HepG2 (cell line): ENCODE measurements around the gene COG1. TPM values are rescaled to one million over a fixed set of nuclear protein-coding genes. Genes with fewer than 3 reads are reported as not detected.

Source experiments
- FOXO1 ChIP-seq: sonication (generic); formaldehyde crosslinking; IDR thresholded peaks from 2 replicates; pipeline ENCODE4 v1.4.0; 2020; ENCODE audit warnings: missing genetic modification reagents
- HHEX ChIP-seq: IDR thresholded peaks from 2 replicates; pipeline ENCODE4 v1.6.1; 2016; ENCODE audit warnings: control low read depth
- HNRNPLL ChIP-seq: fragments of 200-400 bp; formaldehyde crosslinking; IDR thresholded peaks from 2 replicates; pipeline ENCODE4 v1.6.1; 2017; ENCODE audit warnings: mild to moderate bottlenecking, low read depth, low read length; ENCODE audit not compliant: poor library complexity, severe bottlenecking
- HOXA9 ChIP-seq: sonication (generic); formaldehyde crosslinking; IDR thresholded peaks from 2 replicates; pipeline ENCODE4 v1.8.1; 2022; ENCODE audit warnings: missing genetic modification reagents, mild to moderate bottlenecking, moderate library complexity, borderline replicate concordance
- MIER2 ChIP-seq: IDR thresholded peaks from 2 replicates; pipeline ENCODE4 v1.6.1; 2016; ENCODE audit warnings: missing biosample characterization, missing genetic modification reagents
- RBM39 ChIP-seq: fragments of 200-400 bp; formaldehyde crosslinking; IDR thresholded peaks from one replicate; pipeline ENCODE4 v1.6.1; 2018; ENCODE audit warnings: antibody characterized with exemption, mild to moderate bottlenecking, low read depth, low read length; ENCODE audit not compliant: poor library complexity, severe bottlenecking
- SP140L ChIP-seq: sonication (generic); formaldehyde crosslinking; IDR thresholded peaks from 2 replicates; pipeline ENCODE4 v1.4.0; 2020; ENCODE audit warnings: missing genetic modification reagents, borderline replicate concordance
- SP4 ChIP-seq: sonication (generic); formaldehyde crosslinking; IDR thresholded peaks from 2 replicates; pipeline ENCODE4 v1.8.1; 2023; ENCODE audit warnings: mild to moderate bottlenecking, missing genetic modification reagents
- SP5 ChIP-seq: IDR thresholded peaks from 2 replicates; pipeline ENCODE4 v1.6.1; 2016; ENCODE audit warnings: low read depth, borderline replicate concordance
- TAF15 ChIP-seq: fragments of 200-400 bp; formaldehyde crosslinking; IDR thresholded peaks from one replicate; pipeline ENCODE4 v1.6.1; 2018; ENCODE audit warnings: mild to moderate bottlenecking, low read depth, low read length; ENCODE audit not compliant: poor library complexity, severe bottlenecking
- ZEB1 ChIP-seq: IDR thresholded peaks from 2 replicates; pipeline ENCODE4 v1.6.1; 2012; ENCODE audit warnings: mild to moderate bottlenecking, low read depth, inconsistent platforms; ENCODE audit not compliant: insufficient replicate concordance
- ZFP1 ChIP-seq: IDR thresholded peaks from 2 replicates; pipeline ENCODE4 v1.6.1; 2016
- ZNF17 ChIP-seq: sonication (generic); formaldehyde crosslinking; IDR thresholded peaks from 2 replicates; pipeline ENCODE4 v1.5.0; 2020; ENCODE audit warnings: mild to moderate bottlenecking, missing genetic modification reagents
- ZNF253 ChIP-seq: sonication (generic); formaldehyde crosslinking; IDR thresholded peaks from 2 replicates; pipeline ENCODE4 v1.8.0; 2022; ENCODE audit warnings: mild to moderate bottlenecking, missing genetic modification reagents, borderline replicate concordance
- ZNF496 ChIP-seq: sonication (generic); formaldehyde crosslinking; IDR thresholded peaks from 2 replicates; pipeline ENCODE4 v1.8.1; 2023; ENCODE audit warnings: mild to moderate bottlenecking, moderate library complexity, missing genetic modification reagents; ENCODE audit not compliant: insufficient replicate concordance
- polyA plus RNA-seq, 8 experiments: library from polyadenylated mRNA; depleted of rRNA in 3 of 8; stranded (reverse) in 7 of 8; unstranded in 1 of 8; fragments of >200 nt; fragmentation: Illumina TruSeq in 4 of 8; extraction: Trizol in 4 of 8; gene quantifications; 2 replicates each; pipeline versions ENCODE4 v1.2.1 to v1.2.3, GENCODE V29; 2011 to 2016; ENCODE audit warnings: low read depth in 4 of 8, missing spikeins in 1 of 8, mixed read lengths in 1 of 8; ENCODE audit not compliant: insufficient read depth in 1 of 8
- total RNA-seq, 5 experiments: library from RNA; depleted of rRNA; stranded (reverse); fragments of >200 nt; fragmentation: Illumina TruSeq; extraction: Trizol; gene quantifications; 2 replicates each; pipeline ENCODE4 v1.2.3, GENCODE V29; 2016; ENCODE audit warnings: low read depth in 1 of 5
- TF ChIP-seq, protein P1 (sequence below): sonication (generic); formaldehyde crosslinking; IDR thresholded peaks from 2 replicates; pipeline ENCODE4 v1.4.0; 2020; ENCODE audit warnings: missing genetic modification reagents
- TF ChIP-seq, protein P2 (sequence below): sonication (generic); formaldehyde crosslinking; IDR thresholded peaks from 2 replicates; pipeline ENCODE4 v1.4.0; 2020; ENCODE audit warnings: missing genetic modification reagents, mild to moderate bottlenecking, borderline replicate concordance
- TF ChIP-seq, protein P3 (sequence below): sonication (generic); formaldehyde crosslinking; IDR thresholded peaks from 2 replicates; pipeline ENCODE4 v1.4.0; 2020; ENCODE audit warnings: missing genetic modification reagents, borderline replicate concordance
- TF ChIP-seq, protein P4 (sequence below): IDR thresholded peaks from 2 replicates; pipeline ENCODE4 v1.6.1; 2018; ENCODE audit warnings: missing genetic modification reagents, mild to moderate bottlenecking, missing compliant biosample characterization
- TF ChIP-seq, protein P5 (sequence below): fragments of 450-650 bp; IDR thresholded peaks from 2 replicates; pipeline ENCODE4 v1.6.1; 2016
- TF ChIP-seq, protein P6 (sequence below): sonication (generic); formaldehyde crosslinking; IDR thresholded peaks from 2 replicates; pipeline ENCODE4 v1.4.0; 2020; ENCODE audit warnings: missing genetic modification reagents; ENCODE audit errors: not compliant biosample characterization

Gene COG1
- total and polyA plus RNA-seq, 2 of the 13 experiments (the other 11 are each of a cell fraction or from before 2014, with no cell fraction given) = 36.6 to 39.7 TPM

DNA sequence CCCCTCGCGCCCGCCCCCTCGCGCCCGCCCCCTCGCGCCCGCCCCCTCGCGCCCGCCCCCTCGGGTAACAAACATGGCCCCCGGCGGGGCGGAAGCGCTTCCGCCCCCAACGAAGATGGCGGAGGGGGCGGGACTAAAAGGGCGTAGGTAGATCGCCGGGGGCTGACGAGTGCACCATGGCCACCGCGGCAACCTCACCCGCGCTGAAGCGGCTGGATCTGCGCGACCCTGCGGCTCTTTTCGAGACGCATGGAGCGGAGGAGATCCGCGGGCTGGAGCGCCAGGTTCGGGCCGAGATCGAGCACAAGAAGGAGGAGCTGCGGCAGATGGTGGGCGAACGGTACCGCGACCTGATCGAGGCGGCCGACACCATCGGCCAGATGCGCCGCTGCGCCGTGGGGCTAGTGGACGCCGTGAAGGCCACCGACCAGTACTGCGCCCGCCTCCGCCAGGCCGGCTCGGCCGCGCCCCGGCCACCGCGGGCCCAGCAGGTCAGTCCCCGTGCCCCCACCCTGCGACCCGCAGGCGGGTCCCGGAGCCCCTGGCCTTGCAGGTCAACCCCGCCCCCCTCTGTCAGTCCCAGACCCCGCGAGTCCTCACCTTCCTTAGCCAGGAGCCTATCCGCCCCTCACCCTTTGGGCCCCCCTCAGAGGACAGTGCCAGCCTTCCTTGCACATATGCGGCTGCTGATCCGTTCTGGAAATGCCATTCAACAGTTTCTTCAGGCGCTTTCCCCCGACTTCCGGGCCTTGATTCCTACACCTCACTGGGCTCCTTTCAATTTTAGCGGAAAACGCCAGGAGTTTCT is at the start of gene COG1 (continued):
- TF ChIP-seq, protein P1, sequence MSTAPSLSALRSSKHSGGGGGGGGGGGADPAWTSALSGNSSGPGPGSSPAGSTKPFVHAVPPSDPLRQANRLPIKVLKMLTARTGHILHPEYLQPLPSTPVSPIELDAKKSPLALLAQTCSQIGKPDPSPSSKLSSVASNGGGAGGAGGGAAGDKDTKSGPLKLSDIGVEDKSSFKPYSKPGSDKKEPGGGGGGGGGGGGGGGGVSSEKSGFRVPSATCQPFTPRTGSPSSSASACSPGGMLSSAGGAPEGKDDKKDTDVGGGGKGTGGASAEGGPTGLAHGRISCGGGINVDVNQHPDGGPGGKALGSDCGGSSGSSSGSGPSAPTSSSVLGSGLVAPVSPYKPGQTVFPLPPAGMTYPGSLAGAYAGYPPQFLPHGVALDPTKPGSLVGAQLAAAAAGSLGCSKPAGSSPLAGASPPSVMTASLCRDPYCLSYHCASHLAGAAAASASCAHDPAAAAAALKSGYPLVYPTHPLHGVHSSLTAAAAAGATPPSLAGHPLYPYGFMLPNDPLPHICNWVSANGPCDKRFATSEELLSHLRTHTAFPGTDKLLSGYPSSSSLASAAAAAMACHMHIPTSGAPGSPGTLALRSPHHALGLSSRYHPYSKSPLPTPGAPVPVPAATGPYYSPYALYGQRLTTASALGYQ (CRISPR knock-in tag) = no peak
- no peak; the same call in 1 of the 2 replicates for TF ChIP-seq MIER2 (CRISPR knock-in tag)
- TF ChIP-seq ZEB1 = no peak
- TF ChIP-seq, protein P2, sequence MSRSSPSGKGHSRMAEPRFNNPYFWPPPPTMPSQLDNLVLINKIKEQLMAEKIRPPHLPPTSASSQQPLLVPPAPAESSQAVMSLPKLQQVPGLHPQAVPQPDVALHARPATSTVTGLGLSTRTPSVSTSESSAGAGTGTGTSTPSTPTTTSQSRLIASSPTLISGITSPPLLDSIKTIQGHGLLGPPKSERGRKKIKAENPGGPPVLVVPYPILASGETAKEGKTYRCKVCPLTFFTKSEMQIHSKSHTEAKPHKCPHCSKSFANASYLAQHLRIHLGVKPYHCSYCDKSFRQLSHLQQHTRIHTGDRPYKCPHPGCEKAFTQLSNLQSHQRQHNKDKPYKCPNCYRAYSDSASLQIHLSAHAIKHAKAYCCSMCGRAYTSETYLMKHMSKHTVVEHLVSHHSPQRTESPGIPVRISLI (CRISPR knock-in tag) = no peak; the same call in 1 of the 2 replicates
- TF ChIP-seq HOXA9 (CRISPR knock-in tag) = no peak
- no peak for TF ChIP-seq TAF15
- no peak for TF ChIP-seq ZNF496 (CRISPR knock-in tag)
- TF ChIP-seq, protein P3, sequence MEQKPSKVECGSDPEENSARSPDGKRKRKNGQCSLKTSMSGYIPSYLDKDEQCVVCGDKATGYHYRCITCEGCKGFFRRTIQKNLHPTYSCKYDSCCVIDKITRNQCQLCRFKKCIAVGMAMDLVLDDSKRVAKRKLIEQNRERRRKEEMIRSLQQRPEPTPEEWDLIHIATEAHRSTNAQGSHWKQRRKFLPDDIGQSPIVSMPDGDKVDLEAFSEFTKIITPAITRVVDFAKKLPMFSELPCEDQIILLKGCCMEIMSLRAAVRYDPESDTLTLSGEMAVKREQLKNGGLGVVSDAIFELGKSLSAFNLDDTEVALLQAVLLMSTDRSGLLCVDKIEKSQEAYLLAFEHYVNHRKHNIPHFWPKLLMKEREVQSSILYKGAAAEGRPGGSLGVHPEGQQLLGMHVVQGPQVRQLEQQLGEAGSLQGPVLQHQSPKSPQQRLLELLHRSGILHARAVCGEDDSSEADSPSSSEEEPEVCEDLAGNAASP (CRISPR knock-in tag) = no peak
- TF ChIP-seq, protein P4, sequence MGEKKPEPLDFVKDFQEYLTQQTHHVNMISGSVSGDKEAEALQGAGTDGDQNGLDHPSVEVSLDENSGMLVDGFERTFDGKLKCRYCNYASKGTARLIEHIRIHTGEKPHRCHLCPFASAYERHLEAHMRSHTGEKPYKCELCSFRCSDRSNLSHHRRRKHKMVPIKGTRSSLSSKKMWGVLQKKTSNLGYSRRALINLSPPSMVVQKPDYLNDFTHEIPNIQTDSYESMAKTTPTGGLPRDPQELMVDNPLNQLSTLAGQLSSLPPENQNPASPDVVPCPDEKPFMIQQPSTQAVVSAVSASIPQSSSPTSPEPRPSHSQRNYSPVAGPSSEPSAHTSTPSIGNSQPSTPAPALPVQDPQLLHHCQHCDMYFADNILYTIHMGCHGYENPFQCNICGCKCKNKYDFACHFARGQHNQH (CRISPR knock-in tag) = peak; percentile 72
- peak; percentile 74 for TF ChIP-seq HNRNPLL
- peak; percentile 29; the same call in 1 of the 2 replicates for TF ChIP-seq FOXO1 (CRISPR knock-in tag)
- TF ChIP-seq, protein P5, sequence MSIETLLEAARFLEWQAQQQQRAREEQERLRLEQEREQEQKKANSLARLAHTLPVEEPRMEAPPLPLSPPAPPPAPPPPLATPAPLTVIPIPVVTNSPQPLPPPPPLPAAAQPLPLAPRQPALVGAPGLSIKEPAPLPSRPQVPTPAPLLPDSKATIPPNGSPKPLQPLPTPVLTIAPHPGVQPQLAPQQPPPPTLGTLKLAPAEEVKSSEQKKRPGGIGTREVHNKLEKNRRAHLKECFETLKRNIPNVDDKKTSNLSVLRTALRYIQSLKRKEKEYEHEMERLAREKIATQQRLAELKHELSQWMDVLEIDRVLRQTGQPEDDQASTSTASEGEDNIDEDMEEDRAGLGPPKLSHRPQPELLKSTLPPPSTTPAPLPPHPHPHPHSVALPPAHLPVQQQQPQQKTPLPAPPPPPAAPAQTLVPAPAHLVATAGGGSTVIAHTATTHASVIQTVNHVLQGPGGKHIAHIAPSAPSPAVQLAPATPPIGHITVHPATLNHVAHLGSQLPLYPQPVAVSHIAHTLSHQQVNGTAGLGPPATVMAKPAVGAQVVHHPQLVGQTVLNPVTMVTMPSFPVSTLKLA = no peak
- TF ChIP-seq SP5 (CRISPR knock-in tag) = peak; percentile 27; the same call in 1 of the 2 replicates
- TF ChIP-seq RBM39 = peak; percentile 2
- no peak for TF ChIP-seq ZNF17 (CRISPR knock-in tag)
- TF ChIP-seq ZNF253 (CRISPR knock-in tag) = peak; percentile 96; the same call in 1 of the 2 replicates
- TF ChIP-seq HHEX (CRISPR knock-in tag) = no peak
- TF ChIP-seq SP140L (CRISPR knock-in tag) = no peak
- TF ChIP-seq SP4 (CRISPR knock-in tag) = peak; percentile 51; the same call in 1 of the 2 replicates
- TF ChIP-seq ZFP1 (CRISPR knock-in tag) = no peak
- TF ChIP-seq, protein P6, sequence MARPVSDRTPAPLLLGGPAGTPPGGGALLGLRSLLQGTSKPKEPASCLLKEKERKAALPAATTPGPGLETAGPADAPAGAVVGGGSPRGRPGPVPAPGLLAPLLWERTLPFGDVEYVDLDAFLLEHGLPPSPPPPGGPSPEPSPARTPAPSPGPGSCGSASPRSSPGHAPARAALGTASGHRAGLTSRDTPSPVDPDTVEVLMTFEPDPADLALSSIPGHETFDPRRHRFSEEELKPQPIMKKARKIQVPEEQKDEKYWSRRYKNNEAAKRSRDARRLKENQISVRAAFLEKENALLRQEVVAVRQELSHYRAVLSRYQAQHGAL = no peak
